Panc1 (cell line): ENCODE results near the gene PPARGC1A.
A peak's percentile ranks its signal among the peaks of the same experiment; 100 is the strongest.

Source experiments
- POLR2AphosphoS5 ChIP-seq: IDR thresholded peaks from 2 replicates; pipeline ENCODE4 v1.6.1; 2012; ENCODE audit warnings: mild to moderate bottlenecking, low read depth, low read length, moderate library complexity
- SIN3A ChIP-seq: IDR thresholded peaks from 2 replicates; pipeline ENCODE4 v1.6.1; 2012; ENCODE audit warnings: low read depth, mild to moderate bottlenecking, low read length, moderate library complexity, borderline replicate concordance; ENCODE audit not compliant: insufficient read depth
- TF ChIP-seq, protein P1 (sequence below): fragments of 450-650 bp; IDR thresholded peaks from 2 replicates; pipeline ENCODE4 v1.5.1; 2017; ENCODE audit warnings: mild to moderate bottlenecking

DNA sequence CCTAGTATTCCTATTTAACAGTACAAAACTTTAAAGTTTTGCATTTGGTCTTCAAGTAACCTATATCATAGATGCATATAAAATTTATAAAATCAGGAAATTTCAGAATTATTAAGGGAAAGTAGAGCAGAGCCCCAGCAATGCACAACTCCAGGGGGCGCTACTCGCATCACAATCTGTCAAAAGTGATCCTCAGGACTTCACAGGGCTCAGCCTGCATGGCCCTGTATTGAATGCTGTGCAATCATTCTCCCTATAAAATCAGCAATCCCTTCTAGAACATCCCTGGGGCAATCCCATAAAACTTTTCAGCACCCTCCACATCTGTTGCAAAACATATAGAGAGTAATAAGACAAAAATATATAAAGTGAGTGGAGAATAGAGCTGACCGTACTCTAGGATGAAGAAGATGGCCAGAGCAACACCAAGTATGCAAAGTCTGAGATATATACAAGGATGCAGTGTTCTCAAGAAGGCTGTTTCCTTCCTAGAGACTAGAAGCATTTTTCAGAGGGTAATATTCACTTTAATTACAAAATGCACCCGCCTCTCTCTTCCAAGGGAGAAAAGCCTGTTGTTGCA is 12.5 kb upstream of the PPARGC1A start:
- TF ChIP-seq, protein P1, sequence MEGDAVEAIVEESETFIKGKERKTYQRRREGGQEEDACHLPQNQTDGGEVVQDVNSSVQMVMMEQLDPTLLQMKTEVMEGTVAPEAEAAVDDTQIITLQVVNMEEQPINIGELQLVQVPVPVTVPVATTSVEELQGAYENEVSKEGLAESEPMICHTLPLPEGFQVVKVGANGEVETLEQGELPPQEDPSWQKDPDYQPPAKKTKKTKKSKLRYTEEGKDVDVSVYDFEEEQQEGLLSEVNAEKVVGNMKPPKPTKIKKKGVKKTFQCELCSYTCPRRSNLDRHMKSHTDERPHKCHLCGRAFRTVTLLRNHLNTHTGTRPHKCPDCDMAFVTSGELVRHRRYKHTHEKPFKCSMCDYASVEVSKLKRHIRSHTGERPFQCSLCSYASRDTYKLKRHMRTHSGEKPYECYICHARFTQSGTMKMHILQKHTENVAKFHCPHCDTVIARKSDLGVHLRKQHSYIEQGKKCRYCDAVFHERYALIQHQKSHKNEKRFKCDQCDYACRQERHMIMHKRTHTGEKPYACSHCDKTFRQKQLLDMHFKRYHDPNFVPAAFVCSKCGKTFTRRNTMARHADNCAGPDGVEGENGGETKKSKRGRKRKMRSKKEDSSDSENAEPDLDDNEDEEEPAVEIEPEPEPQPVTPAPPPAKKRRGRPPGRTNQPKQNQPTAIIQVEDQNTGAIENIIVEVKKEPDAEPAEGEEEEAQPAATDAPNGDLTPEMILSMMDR, result peak; percentile 16; the same call in 1 of the 2 replicates
- no peak for TF ChIP-seq SIN3A
- no peak for TF ChIP-seq POLR2AphosphoS5
